ENCODE measurements around the gene VPS37B. TPM values are rescaled to one million over a fixed set of nuclear protein-coding genes. Genes with fewer than 3 reads are reported as not detected.
A peak's percentile ranks its signal among the peaks of the same experiment; 100 is the strongest.
"Not testable (repeated sequence)": the region's sequence is repeated elsewhere in the genome, so short reads cannot be mapped to it uniquely, and the experiment has no call there.

VPS37B gene
- total and polyA plus RNA-seq, 10 of the 15 experiments (the other 5 are each of a cell fraction or from before 2014, with no cell fraction given): 0.66 to 68.6 (median 39.6) TPM

- H3K9ac ChIP-seq (ENCODE audit: control insufficient read depth, insufficient read depth, low read length); H3K36me3 ChIP-seq (ENCODE audit: control insufficient read depth in 2 of 2, insufficient read depth in 2 of 2, low read length in 1 of 2); DNase-seq (ENCODE audit: low read depth, low spot score); H3K79me2 ChIP-seq (ENCODE audit: control insufficient read depth, insufficient read depth, low read length); BruUV-seq (replicated peaks); H3K27me3 ChIP-seq (replicated peaks in 1 of 2; ENCODE audit: control insufficient read depth in 2 of 2, insufficient read depth in 2 of 2, low read length in 1 of 2); H4K20me1 ChIP-seq (ENCODE audit: control insufficient read depth, insufficient read depth); H2AFZ ChIP-seq (ENCODE audit: control insufficient read depth, low read depth, low read length); ATAC-seq; H3K4me3 ChIP-seq; FAIRE-seq; H3K9me3 ChIP-seq (replicated peaks; ENCODE audit: control insufficient read depth, insufficient read depth, low read length); in situ Hi-C loops (cut with MboI): not testable (repeated sequence)
- SMC1A ChIA-PET (ENCODE audit: uncharacterized antibody, unreplicated experiment): interaction anchor here (1.0 to 1.9 kb wide), 4 partner anchors 10 to 75 kb away, joined by 3 to 11 read pairs (median 4); no protein-coding TSS in a partner anchor
- peak overlapping the region; percentile 49; the same call in 1 of the 2 replicates for H3K27ac ChIP-seq (ENCODE audit: control insufficient read depth, insufficient read depth)
- intact Hi-C loops (cut with micrococcal nuclease; ENCODE audit: unreplicated experiment): loop anchor here (10.0 kb wide), 1 partner anchor 359 kb away; the partner anchor contains the start of genes MPHOSPH9 and MTRFR
- WGBS (ENCODE audit: insufficient coverage, insufficient replicate concordance, low lambda C conversion rate, missing lambda C conversion rate): 95% methylated on average over 5 of the region's 5 CpGs
- CTCF ChIA-PET: interaction anchor here (8.9 kb wide), 1 partner anchor 20 kb away, joined by 107 read pairs; the partner anchor contains the start of gene VPS37B
- RAD21 ChIA-PET (ENCODE audit: unreplicated experiment): interaction anchor here (0.6 to 1.2 kb wide), 6 partner anchors 10 to 27 kb away, joined by 3 to 5 read pairs (median 3); no protein-coding TSS in a partner anchor
- POLR2A ChIA-PET: interaction anchor here (0.7 to 1.9 kb wide), 4 partner anchors 11 to 25 kb away, joined by 3 to 14 read pairs (median 4); partner anchors contain the start of gene VPS37B
- H3K4me1 ChIP-seq (ENCODE audit: control insufficient read depth, insufficient read depth, low read length): peaks cover 43% of the 10 kb centered on the region
- peak overlapping the region; percentile 56 for H3K4me2 ChIP-seq (ENCODE audit: control insufficient read depth, insufficient read depth)
Measured at GRCh38 chr12:122876281-122876680, 19.6 kb downstream of the VPS37B start.

- CTCF ChIA-PET: interaction anchor here (1.5 to 8.9 kb wide), 2 partner anchors 20 to 77 kb away, joined by 7 to 107 read pairs; partner anchors contain the start of gene VPS37B
- Histone ChIP-seq H3K27ac (ENCODE audit: control insufficient read depth, insufficient read depth) (peak overlapping the region; percentile 49; the same call in 1 of the 2 replicates), H3K36me3 (ENCODE audit: control insufficient read depth in 2 of 2, insufficient read depth in 2 of 2, low read length in 1 of 2) (peaks cover 0 to 10% of the 10 kb centered on the region in 2 experiments; a peak in 2 of 4 replicates), H3K4me3 (peak overlapping the region; percentile 34; the same call in 1 of the 2 replicates), H4K20me1 (ENCODE audit: control insufficient read depth, insufficient read depth) (no peaks in the 10 kb centered on the region), H2AFZ (ENCODE audit: control insufficient read depth, low read depth, low read length) (no peak overlapping the region), H3K9me3 (replicated peaks; ENCODE audit: control insufficient read depth, insufficient read depth, low read length) (no peaks in the 10 kb centered on the region), H3K4me2 (ENCODE audit: control insufficient read depth, insufficient read depth) (peak overlapping the region; percentile 58), H3K9ac (ENCODE audit: control insufficient read depth, insufficient read depth, low read length) (no peak overlapping the region), H3K4me1 (ENCODE audit: control insufficient read depth, insufficient read depth, low read length) (peaks cover 49% of the 10 kb centered on the region), H3K79me2 (ENCODE audit: control insufficient read depth, insufficient read depth, low read length) (peaks cover 11% of the 10 kb centered on the region), H3K27me3 (replicated peaks in 1 of 2; ENCODE audit: control insufficient read depth in 2 of 2, insufficient read depth in 2 of 2, low read length in 1 of 2) (no peaks in the 10 kb centered on the region; a peak in 1 of 4 replicates)
- FAIRE-seq: peak; percentile 78
- under 1% methylated on average over 7 of the region's 7 CpGs for WGBS (ENCODE audit: insufficient coverage, insufficient replicate concordance, low lambda C conversion rate, missing lambda C conversion rate)
- POLR2A ChIA-PET: interaction anchor here (0.5 to 1.9 kb wide), 3 partner anchors 20 to 1023 kb away, joined by 3 to 5 read pairs (median 4); partner anchors contain the start of gene VPS37B
- in situ Hi-C loops (cut with MboI): no loop called here
- intact Hi-C loops (cut with micrococcal nuclease; ENCODE audit: unreplicated experiment): loop anchor here (10.0 kb wide), 1 partner anchor 359 kb away; the partner anchor contains the start of genes MPHOSPH9 and MTRFR
- TSS peak; percentile 31 for BruUV-seq (replicated peaks)
- SMC1A ChIA-PET (ENCODE audit: uncharacterized antibody, unreplicated experiment): interaction anchor here (1.7 to 1.8 kb wide), 3 partner anchors 10 to 16 kb away, joined by 5 to 8 read pairs (median 8); no protein-coding TSS in a partner anchor
- peak; percentile 70 for DNase-seq (ENCODE audit: low read depth, low spot score)
- peak; percentile 79 for ATAC-seq
- RAD21 ChIA-PET (ENCODE audit: unreplicated experiment): interaction anchor here (1.2 kb wide), 2 partner anchors 16 to 26 kb away, joined by 3 to 5 read pairs; no protein-coding TSS in a partner anchor
- TF ChIP-seq RAD21 (IDR thresholded peaks at IDR 0.05; ENCODE audit: insufficient read depth, low read depth, low read length): no peak
- no peak for TF ChIP-seq FOS (IDR thresholded peaks at IDR 0.05; ENCODE audit: borderline replicate concordance, extremely low read depth, insufficient read length)
- peak; percentile 85 for TF ChIP-seq RUNX3 (IDR thresholded peaks at IDR 0.05; ENCODE audit: low read length)
- no peak for TF ChIP-seq KDM1A (IDR thresholded peaks at IDR 0.05; ENCODE audit: borderline replicate concordance)
- no peak for TF ChIP-seq SPI1 (IDR thresholded peaks at IDR 0.05; ENCODE audit: borderline replicate concordance, insufficient read depth, low read depth, low read length)
- no peak for TF ChIP-seq RELA (IDR thresholded peaks at IDR 0.05; ENCODE audit: borderline replicate concordance, partially characterized antibody)
- no peak for TF ChIP-seq CEBPZ (IDR thresholded peaks at IDR 0.05; ENCODE audit: low read depth, low read length)
Measured at GRCh38 chr12:122875590-122876220, 20.2 kb downstream of the VPS37B start.

Measured in GM12878 (cell line).